ENCODE measurements around the gene DAO. TPM values are rescaled to one million over a fixed set of nuclear protein-coding genes. Genes with fewer than 3 reads are reported as not detected.

Gene DAO
- total RNA-seq, 4 donors from 2014 or later: not detected

DNA sequence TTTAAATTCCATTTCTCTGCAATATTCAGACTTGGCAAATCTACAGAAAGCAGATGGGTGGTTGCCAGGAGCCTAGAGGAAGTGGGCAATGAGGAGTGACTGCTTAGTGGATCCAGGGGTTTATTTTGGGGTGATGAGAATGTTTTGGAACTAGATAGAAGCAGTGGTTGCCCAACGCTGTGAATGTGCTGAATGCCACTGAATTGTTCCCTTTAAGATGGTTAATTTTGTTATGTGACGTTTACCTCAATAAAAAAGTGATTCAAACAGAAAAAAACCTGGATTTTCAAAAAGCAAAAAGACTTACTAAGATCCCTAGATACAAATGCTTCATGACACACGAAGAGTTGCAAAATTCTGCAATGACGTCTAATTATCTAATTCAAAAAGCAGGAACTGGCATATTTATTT, 34.2 kb downstream of the DAO start:
- intact Hi-C loops (cut with DNase I; ENCODE audit: low total_unique reads): no loop called here
- Histone ChIP-seq H3K27me3 (no peaks in the 10 kb centered on the region), H3K4me3 (no peak overlapping the region), H3K36me3 (no peaks in the 10 kb centered on the region), H3K9me3 (no peaks in the 10 kb centered on the region), H3K4me1 (peaks cover 3 to 6% of the 10 kb centered on the region in 2 donors), H3K27ac (no peak overlapping the region)
- in situ Hi-C loops (cut with MboI; ENCODE audit: low sequenced_read_pairs in 4 of 4): no loop called here
- ATAC-seq (peak in 1 of 2 donors; percentile 58), DNase-seq (peak in 1 of 2 donors; percentile 17)
- TF ChIP-seq POLR2A (IDR thresholded peaks at IDR 0.05): no peak
- TF ChIP-seq, protein P1, sequence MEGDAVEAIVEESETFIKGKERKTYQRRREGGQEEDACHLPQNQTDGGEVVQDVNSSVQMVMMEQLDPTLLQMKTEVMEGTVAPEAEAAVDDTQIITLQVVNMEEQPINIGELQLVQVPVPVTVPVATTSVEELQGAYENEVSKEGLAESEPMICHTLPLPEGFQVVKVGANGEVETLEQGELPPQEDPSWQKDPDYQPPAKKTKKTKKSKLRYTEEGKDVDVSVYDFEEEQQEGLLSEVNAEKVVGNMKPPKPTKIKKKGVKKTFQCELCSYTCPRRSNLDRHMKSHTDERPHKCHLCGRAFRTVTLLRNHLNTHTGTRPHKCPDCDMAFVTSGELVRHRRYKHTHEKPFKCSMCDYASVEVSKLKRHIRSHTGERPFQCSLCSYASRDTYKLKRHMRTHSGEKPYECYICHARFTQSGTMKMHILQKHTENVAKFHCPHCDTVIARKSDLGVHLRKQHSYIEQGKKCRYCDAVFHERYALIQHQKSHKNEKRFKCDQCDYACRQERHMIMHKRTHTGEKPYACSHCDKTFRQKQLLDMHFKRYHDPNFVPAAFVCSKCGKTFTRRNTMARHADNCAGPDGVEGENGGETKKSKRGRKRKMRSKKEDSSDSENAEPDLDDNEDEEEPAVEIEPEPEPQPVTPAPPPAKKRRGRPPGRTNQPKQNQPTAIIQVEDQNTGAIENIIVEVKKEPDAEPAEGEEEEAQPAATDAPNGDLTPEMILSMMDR (IDR thresholded peaks at IDR 0.05 in 4 of 5, conservative IDR thresholded peaks at IDR 0.05 in 1 of 5): no peak

DNA sequence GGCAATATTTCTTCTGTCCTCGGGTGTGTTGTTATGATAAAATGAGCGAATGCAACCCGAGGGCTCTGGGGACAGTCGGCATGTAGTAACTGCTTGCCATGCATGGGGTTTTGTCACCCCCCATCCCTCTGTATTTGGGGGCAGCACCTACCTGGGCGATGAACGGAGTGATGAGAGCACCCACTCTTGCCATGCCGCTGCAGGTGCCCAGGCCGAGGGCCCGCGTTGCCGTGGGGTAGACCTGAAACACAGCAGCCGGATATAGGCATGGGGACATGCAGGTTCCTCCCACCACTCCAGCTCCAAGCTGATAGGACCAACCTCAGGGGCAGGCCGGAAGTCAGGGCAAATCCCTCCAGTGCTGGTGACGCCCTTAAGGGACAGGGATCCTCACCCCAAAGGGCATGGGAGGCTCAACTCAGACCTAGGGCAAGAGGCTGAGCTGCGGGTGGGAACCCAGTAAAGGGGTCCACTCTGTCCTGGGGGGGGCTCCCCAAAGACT, 35.8 kb downstream of the DAO start:
- TF ChIP-seq POLR2A (IDR thresholded peaks at IDR 0.05): no peak
- TF ChIP-seq, protein P1 (IDR thresholded peaks at IDR 0.05 in 4 of 5, conservative IDR thresholded peaks at IDR 0.05 in 1 of 5): no peak
- H3K9me3 ChIP-seq: no peaks in the 10 kb centered on the region
- no peak for ATAC-seq
- no peak overlapping the region for H3K27ac ChIP-seq
- in situ Hi-C loops (cut with MboI; ENCODE audit: low sequenced_read_pairs in 4 of 4) (no loop called here), intact Hi-C loops (cut with DNase I; ENCODE audit: low total_unique reads) (no loop called here)
- H3K4me1 ChIP-seq: peaks cover 3 to 6% of the 10 kb centered on the region in 2 donors
- H3K4me3 ChIP-seq: no peak overlapping the region
- no peaks in the 10 kb centered on the region for H3K36me3 ChIP-seq
- no peaks in the 10 kb centered on the region for H3K27me3 ChIP-seq
- DNase-seq: no peak

DNA sequence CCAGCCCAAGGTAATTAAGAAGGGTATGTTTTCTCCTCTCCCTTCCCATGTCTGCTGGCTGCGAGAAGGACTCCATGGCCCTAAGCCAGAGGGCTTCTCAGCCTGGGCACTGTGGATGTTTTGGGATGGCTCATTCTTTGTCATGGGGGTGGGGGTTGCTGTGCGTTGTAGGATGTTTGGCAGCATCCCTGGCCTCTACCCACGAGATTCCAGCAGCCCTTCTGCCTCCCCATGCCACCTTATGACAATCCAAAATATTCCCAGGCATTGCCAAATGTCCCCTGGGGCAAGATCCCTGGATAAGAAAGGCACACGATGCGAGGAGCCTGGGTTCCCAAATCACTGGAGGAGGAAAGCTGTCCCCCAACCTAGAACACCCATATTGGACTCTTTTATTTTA, 36.4 kb downstream of the DAO start:
- Histone ChIP-seq H3K36me3 (no peaks in the 10 kb centered on the region), H3K4me3 (no peak overlapping the region), H3K9me3 (no peaks in the 10 kb centered on the region), H3K27ac (no peak overlapping the region), H3K27me3 (no peaks in the 10 kb centered on the region), H3K4me1 (peaks cover 3 to 6% of the 10 kb centered on the region in 2 donors)
- TF ChIP-seq, protein P1 (IDR thresholded peaks at IDR 0.05 in 4 of 5, conservative IDR thresholded peaks at IDR 0.05 in 1 of 5): no peak
- TF ChIP-seq POLR2A (IDR thresholded peaks at IDR 0.05): no peak
- in situ Hi-C loops (cut with MboI; ENCODE audit: low sequenced_read_pairs in 4 of 4): no loop called here
- DNase-seq (no peak), ATAC-seq (no peak)
- intact Hi-C loops (cut with DNase I; ENCODE audit: low total_unique reads): no loop called here

DNA sequence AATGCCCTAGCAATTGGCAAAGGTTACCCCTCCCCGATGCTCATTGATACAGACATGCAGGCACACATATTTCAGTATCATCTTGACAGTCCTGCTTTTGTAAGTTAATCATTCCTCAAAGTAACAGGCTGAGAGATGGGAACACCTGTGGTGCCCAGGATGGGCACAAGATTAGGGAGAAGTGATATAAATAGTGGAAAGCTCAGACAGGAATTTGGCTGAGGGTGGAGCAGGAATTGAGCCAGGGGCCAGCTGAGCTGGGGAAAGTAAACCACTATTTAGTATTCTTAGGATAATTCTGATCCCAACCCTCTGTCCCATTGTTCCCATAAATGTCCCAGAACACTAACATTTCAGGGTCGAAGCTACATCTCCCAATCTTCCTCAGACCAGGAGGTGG, 38.3 kb downstream of the DAO start:
- DNase-seq: no peak
- in situ Hi-C loops (cut with MboI; ENCODE audit: low sequenced_read_pairs in 4 of 4): no loop called here
- Histone ChIP-seq H3K36me3 (no peaks in the 10 kb centered on the region), H3K4me1 (peaks cover 3 to 6% of the 10 kb centered on the region in 2 donors), H3K27me3 (no peaks in the 10 kb centered on the region), H3K4me3 (no peak overlapping the region), H3K27ac (no peak overlapping the region), H3K9me3 (no peaks in the 10 kb centered on the region)
- no peak for TF ChIP-seq POLR2A (IDR thresholded peaks at IDR 0.05)
- TF ChIP-seq, protein P1 (IDR thresholded peaks at IDR 0.05 in 4 of 5, conservative IDR thresholded peaks at IDR 0.05 in 1 of 5): no peak
- intact Hi-C loops (cut with DNase I; ENCODE audit: low total_unique reads): no loop called here
- no peak for ATAC-seq
